ENCODE data around the gene TEX29.

The TEX29 gene

GRCh38 chr13:111344471-111345191 lies 24.2 kb downstream of the TEX29 start:
- no peak for DNase-seq

GRCh38 chr13:111345682-111346081 lies 25.2 kb downstream of the TEX29 start:
- DNase-seq = no peak

- DNase-seq = no peak
These were observed 25.7 kb downstream of the TEX29 start for GRCh38 chr13:111346101-111346680.

- no peak for DNase-seq
These were observed 27.0 kb downstream of the TEX29 start for GRCh38 chr13:111347438-111347837.

- DNase-seq = no peak
These were observed 33.1 kb downstream of the TEX29 start for GRCh38 chr13:111353508-111353907.

- DNase-seq = no peak
These were observed 34.3 kb downstream of the TEX29 start for GRCh38 chr13:111354789-111355188.

GRCh38 chr13:111356795-111357194 lies 36.4 kb downstream of the TEX29 start:
- no peak for DNase-seq

GRCh38 chr13:111359237-111359915 lies 38.9 kb downstream of the TEX29 start:
- DNase-seq = no peak

GRCh38 chr13:111359930-111360329 lies 39.5 kb downstream of the TEX29 start:
- DNase-seq = no peak

GRCh38 chr13:111360452-111360851 lies 40.0 kb downstream of the TEX29 start:
- no peak for DNase-seq

- DNase-seq = no peak
These were observed 40.8 kb downstream of the TEX29 start for GRCh38 chr13:111361046-111361872.

GRCh38 chr13:111361873-111362648 lies 41.6 kb downstream of the TEX29 start:
- DNase-seq = no peak

- DNase-seq = no peak
These were observed 42.7 kb downstream of the TEX29 start for GRCh38 chr13:111363121-111363520.

GRCh38 chr13:111363591-111363990 lies 43.1 kb downstream of the TEX29 start:
- no peak for DNase-seq

GRCh38 chr13:111365149-111366005 lies 44.9 kb downstream of the TEX29 start:
- DNase-seq = no peak

GRCh38 chr13:111367340-111367739 lies 46.9 kb downstream of the TEX29 start:
- no peak for DNase-seq

- DNase-seq = no peak
These were observed 47.6 kb downstream of the TEX29 start for GRCh38 chr13:111368091-111368490.

GRCh38 chr13:111370147-111370546 lies 49.7 kb downstream of the TEX29 start:
- no peak for DNase-seq

GRCh38 chr13:111370570-111371535 lies 50.4 kb downstream of the TEX29 start:
- no peak for DNase-seq

- DNase-seq = no peak
These were observed 51.3 kb downstream of the TEX29 start for GRCh38 chr13:111371720-111372119.

Data from central memory CD4-positive, alpha-beta T cell (primary cell).